Fibroblast of skin of right biceps (primary cell): ENCODE data around the gene HAT1.

Experiments
- DNase-seq: peaks from one replicate; pipeline ENCODE4 v3.0.0-alpha.2; 2013

The HAT1 gene

DNA sequence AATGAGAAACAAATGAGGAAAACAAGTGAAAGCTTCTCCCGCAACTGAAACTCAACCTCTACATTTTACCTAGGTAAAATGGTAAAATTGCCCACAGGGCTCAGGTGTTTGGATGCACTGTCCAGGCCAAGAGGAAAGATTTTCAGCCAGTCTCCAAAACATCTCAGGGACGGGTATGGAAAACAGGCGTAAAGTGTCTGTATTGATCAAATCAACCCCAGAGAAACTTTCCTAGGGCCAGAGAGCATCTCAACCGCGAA is 361 bp upstream of the HAT1 start:
- DNase-seq = no peak

DNA sequence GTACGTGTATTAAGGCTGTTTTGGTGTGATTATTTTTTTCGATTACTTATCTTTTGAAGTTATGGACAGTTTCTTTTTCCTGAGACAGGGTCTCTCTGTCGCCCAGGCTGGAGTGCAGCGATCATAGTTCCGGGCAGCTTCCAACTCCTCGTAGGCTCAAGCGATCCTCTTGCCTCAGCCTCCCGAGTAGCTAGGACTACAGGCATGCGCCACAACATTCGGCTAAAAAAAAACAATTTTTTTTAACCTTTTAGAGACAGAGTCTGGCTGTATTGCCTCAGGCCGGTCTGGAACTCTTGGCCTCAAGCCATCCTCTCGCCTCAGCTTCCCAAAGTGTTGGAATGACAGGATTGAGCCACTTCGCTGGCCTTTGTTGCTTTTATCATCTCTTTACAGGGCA is 945 bp downstream of the HAT1 start:
- DNase-seq = peak; percentile 49

DNA sequence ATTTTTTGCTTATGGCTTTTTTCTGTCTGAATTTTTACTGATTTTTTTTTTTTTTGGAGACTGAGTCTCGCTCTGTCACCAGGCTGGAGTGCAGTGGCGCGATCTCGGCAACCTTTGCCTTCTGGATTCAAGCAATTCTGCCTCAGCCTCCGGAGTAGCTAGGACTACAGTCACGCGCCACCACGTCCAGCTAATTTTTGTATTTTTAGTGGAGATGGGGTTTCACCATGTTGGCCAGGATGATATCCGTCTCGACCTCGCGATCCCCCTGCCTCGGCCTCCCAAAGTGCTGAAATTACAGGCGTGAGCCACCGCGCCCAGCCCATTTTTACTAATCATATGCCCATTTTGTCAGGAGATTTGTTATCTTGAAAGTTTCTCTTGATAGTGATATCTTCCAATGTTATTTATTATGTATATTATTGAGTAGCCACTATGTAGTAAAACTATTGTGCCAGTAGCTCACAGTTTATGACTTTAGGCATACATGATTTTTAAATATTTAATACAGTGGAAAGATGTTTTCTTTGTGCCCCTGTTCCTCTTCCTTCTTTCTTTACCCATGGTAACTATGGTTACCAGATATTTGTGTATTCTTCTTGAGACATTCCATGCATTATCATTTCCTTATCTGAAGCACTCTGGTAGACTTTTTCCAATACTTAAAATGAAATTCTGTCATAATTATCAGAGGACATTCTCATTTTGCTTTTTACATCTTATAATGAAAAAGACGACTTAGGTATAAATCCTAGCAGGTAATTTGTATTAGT is 2.1 kb downstream of the HAT1 start:
- DNase-seq = no peak

DNA sequence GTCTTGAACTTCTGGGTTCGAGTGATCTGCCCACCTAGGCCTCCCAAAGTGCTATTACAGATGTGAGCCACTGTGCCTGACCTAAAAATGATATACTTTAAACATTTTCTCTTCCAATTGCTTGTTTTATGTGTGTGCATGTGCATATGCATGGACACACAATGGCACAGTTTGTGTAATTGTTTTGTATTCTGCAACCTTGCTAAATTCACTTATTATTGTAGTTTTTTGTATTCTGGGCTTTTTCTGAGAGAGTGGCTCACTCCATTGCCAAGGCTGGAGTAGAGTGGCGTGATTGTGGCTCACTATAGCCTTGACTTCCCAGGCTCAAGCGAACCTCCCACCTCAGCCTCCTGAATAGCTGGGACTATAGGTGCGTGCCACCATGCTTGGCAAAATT is 8.1 kb downstream of the HAT1 start:
- no peak for DNase-seq

DNA sequence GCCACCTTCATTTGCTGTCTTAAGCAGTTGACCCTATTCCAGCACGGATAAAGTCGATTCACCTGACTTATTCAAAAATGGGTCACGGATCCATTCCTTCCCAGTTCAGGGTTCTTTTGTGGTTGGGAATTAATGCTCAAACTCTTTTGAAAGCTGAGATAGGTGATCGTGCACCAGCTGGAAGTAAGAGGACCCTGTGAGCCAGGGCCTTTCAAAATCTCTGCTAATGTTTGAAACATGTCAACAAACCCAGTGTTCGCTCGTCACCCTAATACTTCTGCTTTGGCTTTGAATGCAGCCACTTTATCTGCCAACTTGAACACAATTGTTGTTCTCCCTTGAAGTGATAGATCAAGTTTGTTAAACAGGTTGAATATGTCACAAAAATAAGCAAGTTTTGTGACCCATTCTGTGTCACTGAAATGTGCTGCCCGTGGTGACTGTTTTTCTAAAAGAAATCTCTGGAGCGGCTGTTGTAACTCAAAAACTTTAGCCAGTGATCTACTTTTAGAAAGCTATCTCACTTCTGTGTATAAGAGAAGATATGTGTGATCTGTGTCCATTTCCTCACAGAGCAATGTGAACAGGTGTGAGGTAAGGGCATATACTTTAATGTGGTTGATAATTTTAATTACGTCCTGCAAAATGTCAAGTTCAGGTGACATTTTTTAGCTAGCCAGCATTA is 16.9 kb downstream of the HAT1 start:
- DNase-seq = no peak

DNA sequence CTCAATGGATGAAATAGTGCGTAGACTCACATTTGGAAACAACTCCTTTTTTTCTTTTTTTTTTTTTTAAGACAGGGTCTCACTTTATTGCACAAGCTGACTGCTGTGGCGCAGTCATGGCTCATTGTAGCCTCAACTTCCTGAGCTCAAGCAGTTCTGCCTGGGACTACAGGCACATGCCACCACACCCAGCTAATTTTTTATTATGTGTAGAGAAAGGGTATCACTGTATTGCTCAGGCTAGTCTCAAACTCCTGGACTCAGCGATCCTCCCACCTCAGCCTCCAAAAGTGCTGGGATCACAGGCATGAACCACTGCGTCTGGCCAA is 17.4 kb downstream of the HAT1 start:
- DNase-seq = no peak

DNA sequence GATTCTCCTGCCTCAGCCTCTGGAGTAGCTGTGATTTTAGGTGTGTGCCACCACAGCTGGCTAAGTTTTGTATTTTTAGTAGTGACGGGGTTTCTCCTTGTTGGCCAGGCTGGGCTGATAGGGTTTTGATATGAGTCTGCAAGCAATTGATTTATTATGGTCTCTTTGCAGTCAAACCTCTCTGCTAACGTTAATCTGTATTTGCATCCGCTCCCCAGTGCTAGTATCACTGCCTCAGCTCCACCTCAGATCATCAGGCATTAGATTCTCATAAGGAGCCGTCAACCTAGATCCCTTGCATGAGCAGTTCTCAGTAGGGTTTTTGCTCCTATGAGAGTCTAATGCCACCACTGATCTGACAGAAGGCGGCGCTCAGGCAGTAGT is 19.0 kb downstream of the HAT1 start:
- DNase-seq = no peak

DNA sequence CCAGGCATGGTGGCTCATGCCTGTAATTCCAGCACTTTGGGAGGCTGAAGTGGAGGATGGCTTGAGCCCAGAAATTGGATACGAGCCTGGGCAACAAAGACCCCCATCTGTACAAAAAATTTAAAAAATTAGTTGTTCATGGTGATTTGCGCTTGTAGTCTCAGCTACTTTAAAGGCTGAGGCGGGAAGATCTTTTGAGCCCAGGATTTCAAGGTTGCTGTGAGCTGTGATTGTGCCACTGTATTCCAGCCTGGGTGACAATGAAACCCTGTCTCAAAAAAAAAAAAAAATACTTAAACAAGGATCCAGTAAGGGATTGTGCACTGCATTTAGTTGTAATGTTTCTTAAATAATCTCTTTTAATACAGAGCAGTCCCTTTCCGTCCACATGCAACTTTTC is 21.6 kb downstream of the HAT1 start:
- no peak for DNase-seq

DNA sequence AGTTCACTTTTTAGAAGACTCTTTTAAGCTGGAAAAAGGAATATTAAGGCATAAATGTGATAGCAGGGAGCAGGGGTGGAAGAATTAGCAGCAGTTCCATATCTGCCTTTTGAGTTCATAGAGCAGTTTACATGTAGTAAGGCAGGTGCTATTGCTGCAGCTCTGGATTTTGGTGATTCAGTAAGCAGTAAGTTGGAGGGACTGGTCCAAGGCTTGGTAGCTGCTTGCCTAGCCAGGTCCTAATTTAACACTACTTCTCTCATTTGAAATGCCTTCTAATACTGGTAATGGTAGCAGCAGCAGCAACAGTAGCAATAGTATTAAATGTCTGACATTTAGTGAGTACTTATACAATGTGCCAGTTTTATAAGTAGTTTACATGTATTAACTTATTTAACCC is 30.0 kb downstream of the HAT1 start:
- DNase-seq = no peak

DNA sequence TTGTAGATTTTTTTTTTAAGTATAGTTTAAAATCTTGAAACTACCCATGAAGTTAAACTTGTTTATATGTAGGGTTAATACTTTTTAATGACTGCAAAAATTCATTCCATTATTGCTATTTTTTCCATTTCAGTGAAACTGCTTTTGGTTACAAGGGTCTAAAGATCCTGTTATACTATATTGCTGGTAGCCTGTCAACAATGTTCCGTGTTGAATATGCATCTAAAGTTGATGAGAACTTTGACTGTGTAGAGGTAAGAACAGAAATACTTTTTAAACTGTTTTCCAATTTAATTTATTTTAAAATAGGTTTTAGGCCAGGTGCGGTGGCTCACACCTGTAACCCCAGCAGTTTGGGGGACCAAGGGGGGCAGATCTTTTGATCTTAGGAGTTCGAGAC is 30.5 kb downstream of the HAT1 start:
- no peak for DNase-seq

DNA sequence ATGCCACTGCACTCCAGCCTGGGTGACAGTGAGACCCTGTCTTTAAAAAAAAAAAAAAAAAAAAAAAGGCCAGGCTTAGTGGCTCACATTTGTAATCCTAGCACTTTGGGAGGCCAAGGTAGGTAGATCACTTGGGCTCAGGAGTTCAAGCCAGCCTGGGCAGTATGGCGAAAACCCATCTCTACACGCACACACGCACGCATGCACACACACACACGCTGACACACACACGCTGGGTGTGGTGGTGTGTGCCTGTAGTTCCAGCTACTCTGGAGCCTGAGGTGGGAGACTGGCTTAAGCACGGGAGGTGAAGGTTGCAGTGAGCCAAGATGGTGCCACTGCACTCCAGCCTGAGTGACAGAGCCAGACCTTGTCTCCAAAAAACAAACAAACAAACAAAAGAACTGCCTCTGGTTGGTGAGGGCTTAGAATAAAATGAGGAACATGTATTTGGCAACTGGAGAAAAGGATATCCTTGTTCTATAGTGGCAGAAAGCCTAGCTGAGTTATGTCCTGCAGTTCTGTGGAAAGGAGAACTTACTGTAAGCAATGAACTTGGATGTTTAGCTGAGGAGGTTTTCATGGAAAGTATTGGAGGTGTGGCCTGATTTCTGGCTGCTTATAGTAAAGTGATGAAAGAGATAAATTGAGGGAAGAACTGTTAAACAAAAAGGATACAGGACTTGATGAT is 34.0 kb downstream of the HAT1 start:
- DNase-seq = peak; percentile 3

DNA sequence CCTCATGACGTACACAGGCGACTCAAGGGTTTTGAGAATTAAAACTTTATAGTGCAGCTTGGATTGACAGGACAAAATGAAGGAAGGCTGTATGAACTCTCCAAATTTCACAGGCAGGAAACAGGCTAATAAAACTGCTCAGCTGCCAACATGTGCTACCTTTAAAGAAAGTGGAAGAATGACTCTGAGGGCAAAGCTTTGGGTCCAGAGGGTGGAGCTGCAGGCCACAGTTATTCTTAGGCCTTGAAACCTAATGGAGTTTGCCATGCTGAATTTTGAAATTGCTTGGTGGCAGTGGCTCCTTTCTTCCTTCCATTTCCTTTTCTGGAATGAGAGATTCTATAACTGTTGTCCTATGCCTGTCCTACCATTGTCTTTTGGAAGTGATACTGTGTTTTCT is 34.8 kb downstream of the HAT1 start:
- DNase-seq = no peak

DNA sequence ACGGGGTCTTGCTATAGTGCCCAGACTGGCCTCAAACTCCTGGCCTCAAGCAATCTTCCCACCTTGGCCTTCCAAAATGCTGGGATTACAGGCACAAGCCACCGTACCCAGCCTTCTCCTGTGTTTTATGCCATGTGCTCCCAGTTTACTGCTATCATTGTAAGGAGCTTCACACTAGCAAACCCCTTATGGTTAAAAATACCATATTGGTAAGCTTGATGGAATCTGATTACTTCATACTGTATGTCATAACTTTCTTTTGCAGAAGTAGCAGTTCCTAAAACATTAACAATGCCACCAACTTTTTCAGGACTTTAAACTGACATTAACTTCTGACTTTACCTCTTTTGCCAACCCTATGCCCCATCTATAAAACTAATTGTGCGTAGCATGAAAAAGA is 36.2 kb downstream of the HAT1 start:
- peak; percentile 74 for DNase-seq

DNA sequence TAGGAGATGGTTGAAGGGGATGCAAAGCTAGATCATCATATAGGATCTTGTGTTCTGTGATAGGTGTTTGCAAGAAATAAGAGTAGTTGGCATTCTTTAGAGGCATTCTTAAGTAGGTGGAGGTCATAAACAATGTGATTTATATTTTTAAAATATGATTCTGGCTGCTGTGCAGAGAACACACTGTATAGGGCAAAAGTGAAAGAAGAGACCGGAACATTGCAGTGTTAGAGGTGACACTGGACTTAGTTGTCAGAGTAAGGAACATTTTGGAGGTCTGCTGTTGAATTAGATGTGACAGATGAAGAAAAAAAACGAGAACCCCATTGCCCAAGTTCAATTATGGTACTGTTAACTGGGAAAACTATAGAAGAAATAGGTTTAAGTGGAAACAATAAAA is 37.7 kb downstream of the HAT1 start:
- no peak for DNase-seq

DNA sequence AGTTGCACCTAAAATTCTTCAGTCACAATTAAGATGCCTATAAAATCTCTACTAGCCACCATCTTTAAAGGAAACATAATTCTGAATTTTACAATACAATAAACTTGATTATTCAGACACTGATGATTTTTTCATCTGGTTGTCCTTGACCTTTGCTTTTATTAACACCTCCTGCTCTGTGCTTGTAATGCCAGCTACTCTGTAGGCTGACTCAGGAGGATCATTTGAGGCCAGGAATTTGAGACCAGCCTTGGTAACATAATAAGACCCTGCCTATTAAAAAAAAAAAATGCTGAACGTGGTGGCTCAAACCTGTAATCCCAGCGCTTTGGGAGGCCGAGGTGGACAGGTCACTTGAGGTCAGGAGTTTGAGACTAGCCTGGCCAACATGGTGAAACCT is 38.3 kb downstream of the HAT1 start:
- DNase-seq = no peak

DNA sequence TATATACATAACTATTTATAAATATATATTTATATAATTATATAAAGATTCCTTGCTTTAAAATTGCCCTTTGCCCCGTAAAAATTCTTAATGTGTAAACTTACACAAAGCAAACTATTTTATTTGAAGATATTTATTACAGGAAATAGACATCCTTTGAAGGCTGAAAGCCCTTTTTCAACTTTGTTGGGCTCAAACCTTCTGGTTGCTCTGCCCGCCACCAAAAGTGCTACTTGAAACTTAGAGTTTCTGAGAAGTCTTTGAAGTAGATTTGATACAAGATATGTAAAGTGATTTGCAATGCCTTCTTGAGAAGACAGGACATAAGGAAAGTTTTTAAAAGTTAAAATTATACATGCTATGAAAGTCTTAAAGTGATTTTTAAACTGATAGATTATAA is 40.9 kb downstream of the HAT1 start:
- DNase-seq = no peak

DNA sequence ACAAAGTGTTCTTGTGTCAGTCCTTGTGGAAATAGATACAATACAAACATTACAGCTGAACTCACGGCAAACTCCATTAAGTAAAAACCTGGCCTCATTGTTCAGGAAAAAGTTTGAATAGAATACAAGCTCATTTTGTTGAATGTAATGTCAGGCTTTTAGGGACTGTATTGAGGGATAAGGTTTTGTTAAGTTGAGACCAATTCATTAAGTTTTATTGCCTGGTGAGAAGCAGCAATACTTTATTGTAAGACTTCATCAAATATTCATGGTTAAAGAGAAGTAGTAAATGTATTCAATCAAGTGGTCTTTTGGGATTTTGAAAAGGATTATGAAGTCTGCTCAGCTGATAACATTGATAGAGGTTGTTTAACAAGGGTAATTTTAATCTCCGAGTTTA is 42.0 kb downstream of the HAT1 start:
- no peak for DNase-seq

DNA sequence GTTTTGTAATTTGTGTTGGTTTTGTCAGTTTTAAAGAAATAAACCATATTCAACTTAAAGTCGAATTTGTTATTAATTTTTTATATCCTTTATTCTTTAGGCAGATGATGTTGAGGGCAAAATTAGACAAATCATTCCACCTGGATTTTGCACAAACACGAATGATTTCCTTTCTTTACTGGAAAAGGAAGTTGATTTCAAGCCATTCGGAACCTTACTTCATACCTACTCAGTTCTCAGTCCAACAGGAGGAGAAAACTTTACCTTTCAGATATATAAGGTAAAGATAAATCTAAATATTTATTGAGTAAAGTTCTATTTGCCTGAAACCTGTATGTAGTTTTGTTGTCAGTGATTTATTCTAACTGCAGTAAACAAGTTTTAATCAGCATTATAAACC is 43.0 kb downstream of the HAT1 start:
- DNase-seq = no peak

DNA sequence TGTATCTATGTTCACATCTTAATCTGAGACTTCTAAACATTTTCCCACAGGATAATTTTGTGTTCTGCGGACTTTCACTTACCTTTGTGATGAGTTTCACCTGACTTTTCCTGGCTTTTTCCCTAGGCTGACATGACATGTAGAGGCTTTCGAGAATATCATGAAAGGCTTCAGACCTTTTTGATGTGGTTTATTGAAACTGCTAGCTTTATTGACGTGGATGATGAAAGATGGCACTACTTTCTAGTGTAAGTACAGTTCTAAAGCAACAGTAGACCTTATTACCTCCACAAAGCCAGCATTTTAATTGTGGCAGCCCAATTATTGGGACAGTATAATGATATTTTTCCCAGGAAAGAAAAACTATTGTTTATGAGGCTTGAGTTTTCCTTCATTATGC is 43.4 kb downstream of the HAT1 start:
- no peak for DNase-seq

DNA sequence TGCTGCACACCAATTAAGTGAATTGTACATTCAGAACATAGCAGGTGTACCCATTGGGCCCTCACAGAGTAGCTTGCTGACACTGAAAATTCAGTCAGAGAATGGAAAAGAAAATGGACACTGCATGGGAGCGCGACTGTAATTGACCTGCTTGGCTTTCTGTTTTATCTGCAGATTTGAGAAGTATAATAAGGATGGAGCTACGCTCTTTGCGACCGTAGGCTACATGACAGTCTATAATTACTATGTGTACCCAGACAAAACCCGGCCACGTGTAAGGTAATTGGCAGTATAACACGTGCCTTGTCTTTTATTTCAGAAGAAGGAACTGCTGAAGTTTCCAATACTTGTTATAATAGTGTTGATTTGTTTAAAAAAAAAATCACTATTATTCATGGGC is 44.0 kb downstream of the HAT1 start:
- DNase-seq = no peak

DNA sequence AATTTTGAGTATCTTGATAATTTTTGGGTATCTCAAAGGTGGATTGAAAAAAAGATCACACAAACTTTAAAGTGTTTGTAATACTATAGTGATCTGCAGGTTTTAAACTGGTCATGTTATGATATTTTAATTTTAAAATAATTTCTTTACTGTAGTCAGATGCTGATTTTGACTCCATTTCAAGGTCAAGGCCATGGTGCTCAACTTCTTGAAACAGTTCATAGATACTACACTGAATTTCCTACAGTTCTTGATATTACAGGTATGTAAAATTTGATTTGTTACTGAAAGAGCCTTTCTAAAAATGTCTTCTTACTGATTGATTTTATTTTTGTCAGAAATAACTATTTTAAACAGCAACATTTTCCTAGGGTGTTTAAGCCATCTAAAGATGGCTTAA is 44.4 kb downstream of the HAT1 start:
- DNase-seq = no peak

DNA sequence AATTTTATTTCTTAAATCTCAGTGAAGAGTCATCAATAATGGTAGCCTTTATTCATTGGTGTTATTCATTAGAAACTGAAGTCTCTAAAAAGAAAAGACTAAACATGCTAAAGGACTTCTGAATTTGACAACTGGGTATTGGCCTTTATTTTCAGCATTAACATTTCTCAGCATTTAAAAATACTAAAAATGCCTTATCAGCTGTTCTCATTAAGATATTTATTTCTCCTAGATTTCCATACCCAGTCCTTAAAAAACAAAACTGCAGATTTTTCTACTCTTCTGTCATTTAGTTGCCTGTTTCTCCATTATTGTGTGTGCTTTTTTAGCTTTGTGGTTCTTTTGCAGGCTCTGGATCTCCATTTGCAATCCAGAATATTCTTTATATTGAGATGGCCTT is 46.2 kb downstream of the HAT1 start:
- no peak for DNase-seq

DNA sequence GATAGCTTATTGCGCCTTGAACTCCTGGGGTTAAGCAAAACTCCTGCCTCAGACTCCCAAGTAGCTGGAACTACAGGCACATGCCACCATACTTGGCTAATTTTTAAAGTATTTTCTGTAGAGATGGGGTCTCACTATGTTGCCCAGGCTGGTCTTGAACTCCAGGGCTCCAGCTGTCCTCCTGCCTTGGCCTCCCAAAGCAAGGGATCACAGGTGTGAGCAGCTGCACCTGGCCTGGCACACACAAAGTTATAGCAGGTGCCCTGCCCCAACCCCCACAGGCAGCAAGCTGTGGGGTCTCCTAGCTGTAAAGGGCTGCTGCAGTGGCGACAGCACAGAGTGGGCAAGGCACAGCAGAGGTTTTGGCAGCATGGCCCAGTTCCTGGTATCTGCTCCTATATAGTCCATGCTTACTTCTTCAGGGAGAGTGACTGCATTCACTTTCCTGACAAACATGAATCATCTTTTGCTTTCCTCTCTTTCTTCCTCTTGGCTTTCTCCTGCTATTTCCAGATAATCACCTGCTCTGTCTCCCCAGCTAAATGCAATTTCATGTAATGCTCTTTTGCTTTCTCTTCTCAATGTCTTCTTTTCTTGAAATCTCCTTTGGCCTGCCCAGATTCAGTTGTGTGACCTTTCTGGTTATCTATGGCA is 50.2 kb downstream of the HAT1 start:
- DNase-seq = no peak

DNA sequence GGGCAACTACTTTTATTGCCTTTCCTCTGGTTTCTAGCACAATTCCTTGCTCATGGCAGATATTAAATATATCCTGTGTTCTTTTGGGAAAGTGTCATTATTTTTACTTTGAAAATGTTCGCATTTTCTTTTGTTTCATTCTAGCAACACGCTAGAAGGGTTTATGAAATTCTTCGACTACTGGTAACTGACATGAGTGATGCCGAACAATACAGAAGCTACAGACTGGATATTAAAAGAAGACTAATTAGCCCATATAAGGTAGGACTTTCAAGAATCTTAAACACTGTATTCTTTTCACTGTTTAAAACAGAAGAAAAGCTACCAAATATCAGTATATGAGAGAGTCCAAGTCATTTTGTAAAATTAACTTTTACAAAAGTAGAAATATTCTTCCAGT is 56.8 kb downstream of the HAT1 start:
- DNase-seq = no peak
